ENCODE measurements around the gene TNFRSF11A.

DNA sequence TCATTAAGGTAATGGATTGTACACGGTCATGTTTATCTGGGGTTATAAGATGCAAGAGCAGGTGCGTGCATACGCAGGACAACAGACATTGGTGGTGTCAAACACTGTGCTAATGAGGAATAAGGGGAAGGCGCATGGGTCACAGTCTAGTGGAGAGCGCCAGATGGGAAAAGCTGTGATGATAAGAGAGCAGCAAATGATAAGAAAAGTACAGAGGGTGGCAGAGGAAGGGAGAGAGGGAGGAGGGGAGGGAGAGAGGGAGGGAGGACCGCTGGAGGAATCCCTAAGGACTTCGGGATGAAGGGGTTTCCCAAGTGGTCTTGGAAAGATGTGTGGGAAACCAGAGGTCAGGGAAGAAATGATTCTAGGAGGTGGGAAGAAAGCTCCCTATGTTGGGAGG is 2.9 kb downstream of the TNFRSF11A start:
- TF ChIP-seq, protein P1, sequence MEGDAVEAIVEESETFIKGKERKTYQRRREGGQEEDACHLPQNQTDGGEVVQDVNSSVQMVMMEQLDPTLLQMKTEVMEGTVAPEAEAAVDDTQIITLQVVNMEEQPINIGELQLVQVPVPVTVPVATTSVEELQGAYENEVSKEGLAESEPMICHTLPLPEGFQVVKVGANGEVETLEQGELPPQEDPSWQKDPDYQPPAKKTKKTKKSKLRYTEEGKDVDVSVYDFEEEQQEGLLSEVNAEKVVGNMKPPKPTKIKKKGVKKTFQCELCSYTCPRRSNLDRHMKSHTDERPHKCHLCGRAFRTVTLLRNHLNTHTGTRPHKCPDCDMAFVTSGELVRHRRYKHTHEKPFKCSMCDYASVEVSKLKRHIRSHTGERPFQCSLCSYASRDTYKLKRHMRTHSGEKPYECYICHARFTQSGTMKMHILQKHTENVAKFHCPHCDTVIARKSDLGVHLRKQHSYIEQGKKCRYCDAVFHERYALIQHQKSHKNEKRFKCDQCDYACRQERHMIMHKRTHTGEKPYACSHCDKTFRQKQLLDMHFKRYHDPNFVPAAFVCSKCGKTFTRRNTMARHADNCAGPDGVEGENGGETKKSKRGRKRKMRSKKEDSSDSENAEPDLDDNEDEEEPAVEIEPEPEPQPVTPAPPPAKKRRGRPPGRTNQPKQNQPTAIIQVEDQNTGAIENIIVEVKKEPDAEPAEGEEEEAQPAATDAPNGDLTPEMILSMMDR (IDR thresholded peaks at IDR 0.05; ENCODE audit: borderline replicate concordance, extremely low read depth, low read length, poor library complexity, severe bottlenecking): no peak
- TF ChIP-seq EZH2 (IDR thresholded peaks at IDR 0.05; ENCODE audit: borderline replicate concordance, low read depth, low read length, severe bottlenecking): no peak
